Testis (tissue), 2 donors: ENCODE measurements around the gene CAPZA2.

Source experiments
- POLR2A ChIP-seq: fragments of 450-650 bp; IDR thresholded peaks from one replicate; pipeline ENCODE4 v1.6.1; 2017; ENCODE audit warnings: antibody characterized with exemption, mild to moderate bottlenecking, moderate library complexity
- TF ChIP-seq, protein P1 (sequence below), 3 experiments: fragments of 450-650 bp in 2 of 3; fragments of 200-600 bp in 1 of 3; sonication (generic) in 1 of 3; IDR thresholded peaks; one replicate each; pipeline ENCODE4 v1.5.1; 2016 to 2019; ENCODE audit warnings: antibody characterized with exemption in 3 of 3, mild to moderate bottlenecking in 2 of 3, moderate library complexity in 1 of 3

GRCh38 chr7:116888895-116889294, 26.5 kb downstream of the CAPZA2 start:
- TF ChIP-seq, protein P1, sequence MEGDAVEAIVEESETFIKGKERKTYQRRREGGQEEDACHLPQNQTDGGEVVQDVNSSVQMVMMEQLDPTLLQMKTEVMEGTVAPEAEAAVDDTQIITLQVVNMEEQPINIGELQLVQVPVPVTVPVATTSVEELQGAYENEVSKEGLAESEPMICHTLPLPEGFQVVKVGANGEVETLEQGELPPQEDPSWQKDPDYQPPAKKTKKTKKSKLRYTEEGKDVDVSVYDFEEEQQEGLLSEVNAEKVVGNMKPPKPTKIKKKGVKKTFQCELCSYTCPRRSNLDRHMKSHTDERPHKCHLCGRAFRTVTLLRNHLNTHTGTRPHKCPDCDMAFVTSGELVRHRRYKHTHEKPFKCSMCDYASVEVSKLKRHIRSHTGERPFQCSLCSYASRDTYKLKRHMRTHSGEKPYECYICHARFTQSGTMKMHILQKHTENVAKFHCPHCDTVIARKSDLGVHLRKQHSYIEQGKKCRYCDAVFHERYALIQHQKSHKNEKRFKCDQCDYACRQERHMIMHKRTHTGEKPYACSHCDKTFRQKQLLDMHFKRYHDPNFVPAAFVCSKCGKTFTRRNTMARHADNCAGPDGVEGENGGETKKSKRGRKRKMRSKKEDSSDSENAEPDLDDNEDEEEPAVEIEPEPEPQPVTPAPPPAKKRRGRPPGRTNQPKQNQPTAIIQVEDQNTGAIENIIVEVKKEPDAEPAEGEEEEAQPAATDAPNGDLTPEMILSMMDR (IDR thresholded peaks at IDR 0.05) = no peak
- no peak for TF ChIP-seq POLR2A
